H1 (cell line): Measurements from ENCODE around the gene CPNE5. TPM values are rescaled to one million over a fixed set of nuclear protein-coding genes. Genes with fewer than 3 reads are reported as not detected.

ENCODE experiments used
- BACH1 ChIP-seq: IDR thresholded peaks from 2 replicates; pipeline ENCODE4 v1.6.1; 2012; ENCODE audit warnings: low read length, improper control_type of control experiment
- PHF8 ChIP-seq: fragments of 200-600 bp; sonication (generic); conservative IDR thresholded peaks from 2 replicates; pipeline ENCODE4 v1.7.1; 2012; ENCODE audit warnings: low read depth, mild to moderate bottlenecking, inconsistent platforms, low read length, moderate library complexity
- polyA plus RNA-seq, 7 experiments: library from polyadenylated mRNA; depleted of rRNA in 3 of 7; stranded (reverse) in 5 of 7; unstranded in 2 of 7; fragments of >200 nt in 5 of 7; fragments of 200-250 nt in 2 of 7; gene quantifications; 1 replicate in 5 of 7; 2 replicates in 1 of 7; 4 replicates in 1 of 7; pipeline versions ENCODE4 v1.2.1 to v1.2.3, GENCODE V29; 2011 to 2013; ENCODE audit warnings: missing spikeins in 2 of 7, mixed read lengths in 2 of 7
- total RNA-seq: library from RNA; stranded (reverse); fragmentation: NEBNext Ultra II Directional; extraction: Animal tissue kit (Norgen Biotek cat#: 25700); gene quantifications from 2 replicates; pipeline ENCODE4 v1.2.1, GENCODE V29; 2021
- TF ChIP-seq, protein P1 (sequence below): fragments of 300-600 bp; sonication (generic); IDR thresholded peaks from 2 replicates; pipeline ENCODE4 v1.7.1; 2012; ENCODE audit warnings: low read length, moderate library complexity, mild to moderate bottlenecking, inconsistent platforms; ENCODE audit not compliant: insufficient replicate concordance
- TF ChIP-seq, protein P2 (sequence below): IDR thresholded peaks from 2 replicates; pipeline ENCODE4 v1.6.1; 2011; ENCODE audit warnings: low read depth, mild to moderate bottlenecking, low read length; ENCODE audit not compliant: insufficient read depth

Gene CPNE5
- total and polyA plus RNA-seq, 2 of the 8 experiments (the other 6 are each of a cell fraction or from before 2014, with no cell fraction given) = 0.88 to 1.8 TPM

DNA sequence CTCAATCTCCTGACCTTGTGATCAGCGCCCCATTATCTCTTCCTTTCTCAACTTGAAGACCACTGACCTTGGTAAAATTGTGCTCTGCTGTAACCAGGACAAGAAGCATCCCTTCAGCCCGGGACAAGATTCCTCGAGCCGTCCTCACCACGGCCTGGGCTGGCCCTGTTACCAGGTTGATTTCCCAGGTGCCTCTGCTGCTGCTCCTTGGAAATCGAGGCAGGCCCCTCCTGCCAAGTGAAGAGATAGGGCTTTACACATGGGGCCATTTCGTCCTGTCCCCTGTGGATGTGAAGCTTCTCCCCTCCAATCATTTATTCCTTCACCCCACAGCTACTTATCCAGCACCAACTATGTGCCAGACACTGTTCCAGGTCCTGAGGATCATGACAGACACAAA, 120.1 kb downstream of the CPNE5 start (continued):
- TF ChIP-seq, protein P1, sequence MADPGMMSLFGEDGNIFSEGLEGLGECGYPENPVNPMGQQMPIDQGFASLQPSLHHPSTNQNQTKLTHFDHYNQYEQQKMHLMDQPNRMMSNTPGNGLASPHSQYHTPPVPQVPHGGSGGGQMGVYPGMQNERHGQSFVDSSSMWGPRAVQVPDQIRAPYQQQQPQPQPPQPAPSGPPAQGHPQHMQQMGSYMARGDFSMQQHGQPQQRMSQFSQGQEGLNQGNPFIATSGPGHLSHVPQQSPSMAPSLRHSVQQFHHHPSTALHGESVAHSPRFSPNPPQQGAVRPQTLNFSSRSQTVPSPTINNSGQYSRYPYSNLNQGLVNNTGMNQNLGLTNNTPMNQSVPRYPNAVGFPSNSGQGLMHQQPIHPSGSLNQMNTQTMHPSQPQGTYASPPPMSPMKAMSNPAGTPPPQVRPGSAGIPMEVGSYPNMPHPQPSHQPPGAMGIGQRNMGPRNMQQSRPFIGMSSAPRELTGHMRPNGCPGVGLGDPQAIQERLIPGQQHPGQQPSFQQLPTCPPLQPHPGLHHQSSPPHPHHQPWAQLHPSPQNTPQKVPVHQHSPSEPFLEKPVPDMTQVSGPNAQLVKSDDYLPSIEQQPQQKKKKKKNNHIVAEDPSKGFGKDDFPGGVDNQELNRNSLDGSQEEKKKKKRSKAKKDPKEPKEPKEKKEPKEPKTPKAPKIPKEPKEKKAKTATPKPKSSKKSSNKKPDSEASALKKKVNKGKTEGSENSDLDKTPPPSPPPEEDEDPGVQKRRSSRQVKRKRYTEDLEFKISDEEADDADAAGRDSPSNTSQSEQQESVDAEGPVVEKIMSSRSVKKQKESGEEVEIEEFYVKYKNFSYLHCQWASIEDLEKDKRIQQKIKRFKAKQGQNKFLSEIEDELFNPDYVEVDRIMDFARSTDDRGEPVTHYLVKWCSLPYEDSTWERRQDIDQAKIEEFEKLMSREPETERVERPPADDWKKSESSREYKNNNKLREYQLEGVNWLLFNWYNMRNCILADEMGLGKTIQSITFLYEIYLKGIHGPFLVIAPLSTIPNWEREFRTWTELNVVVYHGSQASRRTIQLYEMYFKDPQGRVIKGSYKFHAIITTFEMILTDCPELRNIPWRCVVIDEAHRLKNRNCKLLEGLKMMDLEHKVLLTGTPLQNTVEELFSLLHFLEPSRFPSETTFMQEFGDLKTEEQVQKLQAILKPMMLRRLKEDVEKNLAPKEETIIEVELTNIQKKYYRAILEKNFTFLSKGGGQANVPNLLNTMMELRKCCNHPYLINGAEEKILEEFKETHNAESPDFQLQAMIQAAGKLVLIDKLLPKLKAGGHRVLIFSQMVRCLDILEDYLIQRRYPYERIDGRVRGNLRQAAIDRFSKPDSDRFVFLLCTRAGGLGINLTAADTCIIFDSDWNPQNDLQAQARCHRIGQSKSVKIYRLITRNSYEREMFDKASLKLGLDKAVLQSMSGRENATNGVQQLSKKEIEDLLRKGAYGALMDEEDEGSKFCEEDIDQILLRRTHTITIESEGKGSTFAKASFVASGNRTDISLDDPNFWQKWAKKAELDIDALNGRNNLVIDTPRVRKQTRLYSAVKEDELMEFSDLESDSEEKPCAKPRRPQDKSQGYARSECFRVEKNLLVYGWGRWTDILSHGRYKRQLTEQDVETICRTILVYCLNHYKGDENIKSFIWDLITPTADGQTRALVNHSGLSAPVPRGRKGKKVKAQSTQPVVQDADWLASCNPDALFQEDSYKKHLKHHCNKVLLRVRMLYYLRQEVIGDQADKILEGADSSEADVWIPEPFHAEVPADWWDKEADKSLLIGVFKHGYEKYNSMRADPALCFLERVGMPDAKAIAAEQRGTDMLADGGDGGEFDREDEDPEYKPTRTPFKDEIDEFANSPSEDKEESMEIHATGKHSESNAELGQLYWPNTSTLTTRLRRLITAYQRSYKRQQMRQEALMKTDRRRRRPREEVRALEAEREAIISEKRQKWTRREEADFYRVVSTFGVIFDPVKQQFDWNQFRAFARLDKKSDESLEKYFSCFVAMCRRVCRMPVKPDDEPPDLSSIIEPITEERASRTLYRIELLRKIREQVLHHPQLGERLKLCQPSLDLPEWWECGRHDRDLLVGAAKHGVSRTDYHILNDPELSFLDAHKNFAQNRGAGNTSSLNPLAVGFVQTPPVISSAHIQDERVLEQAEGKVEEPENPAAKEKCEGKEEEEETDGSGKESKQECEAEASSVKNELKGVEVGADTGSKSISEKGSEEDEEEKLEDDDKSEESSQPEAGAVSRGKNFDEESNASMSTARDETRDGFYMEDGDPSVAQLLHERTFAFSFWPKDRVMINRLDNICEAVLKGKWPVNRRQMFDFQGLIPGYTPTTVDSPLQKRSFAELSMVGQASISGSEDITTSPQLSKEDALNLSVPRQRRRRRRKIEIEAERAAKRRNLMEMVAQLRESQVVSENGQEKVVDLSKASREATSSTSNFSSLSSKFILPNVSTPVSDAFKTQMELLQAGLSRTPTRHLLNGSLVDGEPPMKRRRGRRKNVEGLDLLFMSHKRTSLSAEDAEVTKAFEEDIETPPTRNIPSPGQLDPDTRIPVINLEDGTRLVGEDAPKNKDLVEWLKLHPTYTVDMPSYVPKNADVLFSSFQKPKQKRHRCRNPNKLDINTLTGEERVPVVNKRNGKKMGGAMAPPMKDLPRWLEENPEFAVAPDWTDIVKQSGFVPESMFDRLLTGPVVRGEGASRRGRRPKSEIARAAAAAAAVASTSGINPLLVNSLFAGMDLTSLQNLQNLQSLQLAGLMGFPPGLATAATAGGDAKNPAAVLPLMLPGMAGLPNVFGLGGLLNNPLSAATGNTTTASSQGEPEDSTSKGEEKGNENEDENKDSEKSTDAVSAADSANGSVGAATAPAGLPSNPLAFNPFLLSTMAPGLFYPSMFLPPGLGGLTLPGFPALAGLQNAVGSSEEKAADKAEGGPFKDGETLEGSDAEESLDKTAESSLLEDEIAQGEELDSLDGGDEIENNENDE = no peak
- TF ChIP-seq, protein P2, sequence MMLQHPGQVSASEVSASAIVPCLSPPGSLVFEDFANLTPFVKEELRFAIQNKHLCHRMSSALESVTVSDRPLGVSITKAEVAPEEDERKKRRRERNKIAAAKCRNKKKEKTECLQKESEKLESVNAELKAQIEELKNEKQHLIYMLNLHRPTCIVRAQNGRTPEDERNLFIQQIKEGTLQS = no peak
- TF ChIP-seq PHF8 = no peak
- TF ChIP-seq BACH1 = no peak
